GM12864 (cell line): Measurements from ENCODE around the gene NCBP1.

ENCODE experiments used
- DNase-seq: peaks from one replicate; pipeline ENCODE4 v3.0.0-alpha.2; 2011; ENCODE audit warnings: low read depth
- H3K4me3 ChIP-seq: 2 replicates; pipeline ENCODE4 v1.5.1; 2011; ENCODE audit warnings: mild to moderate bottlenecking, low read depth, low read length, control low read depth
- CTCF ChIP-seq: IDR thresholded peaks from 2 replicates; pipeline ENCODE4 v1.5.1; 2011; ENCODE audit warnings: low read depth, mild to moderate bottlenecking, moderate library complexity, low read length, control low read depth, inconsistent platforms; ENCODE audit errors: missing control alignments

The NCBP1 gene

GRCh38 chr9:97660340-97660739 is 26.7 kb downstream of the NCBP1 start:
- TF ChIP-seq CTCF, result no peak
- DNase-seq, result no peak
- no peak overlapping the region for H3K4me3 ChIP-seq

- DNase-seq, result no peak
- no peak overlapping the region for H3K4me3 ChIP-seq
- TF ChIP-seq CTCF, result no peak
These were observed 27.2 kb downstream of the NCBP1 start for GRCh38 chr9:97660847-97661246.

GRCh38 chr9:97665742-97666141 is 32.1 kb downstream of the NCBP1 start:
- H3K4me3 ChIP-seq, result no peak overlapping the region
- no peak for TF ChIP-seq CTCF

GRCh38 chr9:97666907-97667686 is 33.5 kb downstream of the NCBP1 start:
- DNase-seq, result no peak
- no peak overlapping the region for H3K4me3 ChIP-seq
- no peak for TF ChIP-seq CTCF

More at GRCh38 chr9:97665742-97666141, 32.1 kb downstream of the NCBP1 start:
- DNase-seq, result no peak

- H3K4me3 ChIP-seq, result no peak overlapping the region
- DNase-seq, result no peak
- TF ChIP-seq CTCF, result no peak
These were observed 34.9 kb downstream of the NCBP1 start for GRCh38 chr9:97668485-97668884.

- DNase-seq, result no peak
- no peak for TF ChIP-seq CTCF
- H3K4me3 ChIP-seq, result no peak overlapping the region
These were observed 37.0 kb downstream of the NCBP1 start for GRCh38 chr9:97670586-97670985.

GRCh38 chr9:97672403-97672802 is 38.8 kb downstream of the NCBP1 start:
- no peak for DNase-seq
- no peak for TF ChIP-seq CTCF
- no peak overlapping the region for H3K4me3 ChIP-seq
